Measurements from ENCODE around the gene P2RX6.

- no peak for TF ChIP-seq EZH2 (IDR thresholded peaks at IDR 0.05; ENCODE audit: insufficient read depth, poor library complexity, severe bottlenecking)
- TF ChIP-seq EZH2phosphoT487 (IDR thresholded peaks at IDR 0.05; ENCODE audit: insufficient read depth, low read depth) = no peak
Measured at GRCh38 chr22:20973634-20974286, 41.2 kb upstream of the P2RX6 start.
